HEK293T (cell line): Measurements from ENCODE around the gene MED8.

Experiments
- CTCF ChIA-PET: fragments of 350-600 bp; formaldehyde crosslinking; extraction: SDS; loops from one replicate; lab custom pipeline; 2021; ENCODE audit warnings: antibody characterized with exemption, inconsistent platforms; lab: Yijun Ruan, JAX
- POLR2A ChIA-PET: fragments of 350-600 bp; formaldehyde crosslinking; extraction: SDS; loops from one replicate; lab custom pipeline; 2020; ENCODE audit warnings: antibody characterized with exemption, inconsistent platforms; lab: Yijun Ruan, JAX
- DNase-seq: peaks from one replicate; pipeline ENCODE4 v3.0.0; 2012; ENCODE audit warnings: mixed read lengths; ENCODE audit errors: extremely low spot score
- ARNT ChIP-seq: fragments of 450-650 bp; IDR thresholded peaks from 2 replicates; pipeline ENCODE4 v1.6.1; 2017; ENCODE audit warnings: mild to moderate bottlenecking
- BHLHE40 ChIP-seq: fragments of 450-650 bp; IDR thresholded peaks from 2 replicates; pipeline ENCODE4 v1.6.1; 2016; ENCODE audit warnings: mild to moderate bottlenecking, moderate library complexity, borderline replicate concordance
- CTBP1 ChIP-seq: fragments of 450-650 bp; IDR thresholded peaks from 2 replicates; pipeline ENCODE4 v1.6.1; 2016; ENCODE audit warnings: borderline replicate concordance
- ELF4 ChIP-seq: fragments of 450-650 bp; IDR thresholded peaks from 2 replicates; pipeline ENCODE4 v1.6.1; 2017; ENCODE audit warnings: antibody characterized with exemption
- FOXA1 ChIP-seq: fragments of 450-650 bp; IDR thresholded peaks from 2 replicates; pipeline ENCODE4 v1.6.1; 2016; ENCODE audit warnings: mild to moderate bottlenecking
- FOXK2 ChIP-seq: fragments of 450-650 bp; IDR thresholded peaks from 2 replicates; pipeline ENCODE4 v1.6.1; 2016; ENCODE audit warnings: mild to moderate bottlenecking
- FOXM1 ChIP-seq: fragments of 450-650 bp; IDR thresholded peaks from 2 replicates; pipeline ENCODE4 v1.6.1; 2017; ENCODE audit warnings: mild to moderate bottlenecking, borderline replicate concordance
- HDGF ChIP-seq: fragments of 450-650 bp; IDR thresholded peaks from 2 replicates; pipeline ENCODE4 v1.6.1; 2017; ENCODE audit warnings: antibody characterized with exemption, borderline replicate concordance
- L3MBTL2 ChIP-seq: fragments of 450-650 bp; conservative IDR thresholded peaks from 2 replicates; pipeline ENCODE4 v1.6.1; 2016; ENCODE audit warnings: mild to moderate bottlenecking
- LEF1 ChIP-seq: fragments of 450-650 bp; IDR thresholded peaks from 2 replicates; pipeline ENCODE4 v1.6.1; 2017; ENCODE audit warnings: mild to moderate bottlenecking, borderline replicate concordance
- NFRKB ChIP-seq: fragments of 450-650 bp; IDR thresholded peaks from 2 replicates; pipeline ENCODE4 v1.6.1; 2016; ENCODE audit warnings: mild to moderate bottlenecking, moderate library complexity
- PKNOX1 ChIP-seq: fragments of 450-650 bp; IDR thresholded peaks from 2 replicates; pipeline ENCODE4 v1.6.1; 2016
- SP1 ChIP-seq: fragments of 450-650 bp; IDR thresholded peaks from 2 replicates; pipeline ENCODE4 v1.6.1; 2017
- SUZ12 ChIP-seq: fragments of 450-650 bp; IDR thresholded peaks from 2 replicates; pipeline ENCODE4 v1.6.1; 2016; ENCODE audit warnings: mild to moderate bottlenecking
- TARDBP ChIP-seq: fragments of 450-650 bp; IDR thresholded peaks from 2 replicates; pipeline ENCODE4 v1.6.1; 2016
- ZNF384 ChIP-seq: fragments of 450-650 bp; IDR thresholded peaks from 2 replicates; pipeline ENCODE4 v1.6.1; 2016

Gene MED8

GRCh38 chr1:43421976-43422750, 32.6 kb upstream of the MED8 start:
- no peak for DNase-seq
- ChIA-PET POLR2A (no interaction called here), CTCF (no interaction called here)
- no peak for TF ChIP-seq L3MBTL2
- TF ChIP-seq FOXM1 = no peak
- TF ChIP-seq CTBP1 = no peak
- TF ChIP-seq PKNOX1 = no peak
- no peak for TF ChIP-seq FOXA1
- no peak for TF ChIP-seq TARDBP
- TF ChIP-seq LEF1 = no peak
- TF ChIP-seq SUZ12 = no peak
- no peak for TF ChIP-seq ARNT
- no peak for TF ChIP-seq BHLHE40
- TF ChIP-seq ZNF384 = no peak
- TF ChIP-seq FOXK2 = no peak
- TF ChIP-seq ELF4 = no peak
- TF ChIP-seq HDGF = no peak
- TF ChIP-seq NFRKB = no peak
- no peak for TF ChIP-seq SP1

DNA sequence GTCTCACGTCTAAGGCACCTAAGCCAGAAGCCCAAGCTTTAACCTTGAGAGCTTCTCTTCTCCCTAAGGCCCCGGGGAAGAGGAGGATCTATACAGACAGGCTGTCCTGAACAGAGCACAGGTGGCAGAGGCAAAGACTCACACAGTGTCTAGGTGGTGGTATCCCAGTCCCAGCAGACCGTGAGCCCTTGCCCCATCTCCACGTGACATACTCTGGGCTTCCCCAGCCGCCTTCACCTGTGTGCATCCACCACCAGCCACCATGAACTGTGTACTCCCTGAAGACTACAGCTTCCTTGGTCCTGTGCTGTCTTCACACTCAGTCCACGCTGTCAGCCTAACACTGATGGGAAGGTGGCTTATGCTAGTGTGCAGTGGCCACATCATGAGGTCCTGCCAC, 31.8 kb upstream of the MED8 start:
- TF ChIP-seq L3MBTL2 (no peak), PKNOX1 (no peak), CTBP1 (no peak), FOXM1 (no peak), FOXA1 (no peak), SUZ12 (no peak), SP1 (no peak), ELF4 (no peak), HDGF (no peak), BHLHE40 (no peak), FOXK2 (no peak), TARDBP (no peak), ZNF384 (no peak), ARNT (no peak), NFRKB (no peak), LEF1 (no peak)
- no peak for DNase-seq
- ChIA-PET CTCF (no interaction called here), POLR2A (no interaction called here)

GRCh38 chr1:43420874-43421273, 31.3 kb upstream of the MED8 start:
- POLR2A ChIA-PET = no interaction called here
- CTCF ChIA-PET = no interaction called here
- no peak for TF ChIP-seq BHLHE40
- no peak for TF ChIP-seq ARNT
- no peak for TF ChIP-seq SP1
- no peak for TF ChIP-seq ELF4
- TF ChIP-seq TARDBP = no peak
- no peak for TF ChIP-seq FOXM1
- DNase-seq = no peak

- POLR2A ChIA-PET = no interaction called here
- TF ChIP-seq NFRKB = no peak
- TF ChIP-seq L3MBTL2 = no peak
- no peak for TF ChIP-seq LEF1
- TF ChIP-seq BHLHE40 = no peak
- TF ChIP-seq SUZ12 = no peak
- TF ChIP-seq FOXA1 = no peak
- no peak for DNase-seq
- CTCF ChIA-PET = no interaction called here
Observed at GRCh38 chr1:43419627-43420425, 30.2 kb upstream of the MED8 start.

GRCh38 chr1:43418858-43419257, 29.3 kb upstream of the MED8 start:
- CTCF ChIA-PET = no interaction called here
- TF ChIP-seq SUZ12 = no peak
- TF ChIP-seq NFRKB = no peak
- TF ChIP-seq FOXM1 = no peak
- no peak for TF ChIP-seq LEF1
- no peak for TF ChIP-seq SP1
- no peak for TF ChIP-seq FOXK2
- TF ChIP-seq ELF4 = no peak
- DNase-seq = no peak
- POLR2A ChIA-PET = interaction anchor here (1.0 kb wide), 1 partner anchor 29 kb away, joined by 3 read pairs; the partner anchor contains the start of genes MED8 and SZT2

DNA sequence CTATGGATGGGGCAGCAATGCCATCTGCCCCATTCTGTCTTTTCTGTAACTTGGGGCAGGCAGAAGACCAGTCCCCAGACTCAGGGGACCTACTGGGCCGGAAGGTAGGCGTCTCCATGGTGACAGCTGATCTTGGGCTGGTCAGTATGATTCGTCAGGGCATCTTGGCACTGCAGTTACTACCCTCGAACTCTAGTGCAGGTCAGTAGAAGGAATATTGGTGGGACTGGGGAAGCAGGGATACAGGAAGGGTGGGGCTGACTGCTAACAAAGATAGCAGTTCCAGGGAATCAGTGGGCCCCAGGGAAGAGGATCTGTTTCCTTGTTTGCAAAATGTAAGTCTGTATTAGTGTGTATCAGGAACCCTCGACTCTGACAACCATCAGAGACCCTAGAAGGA, 26.3 kb upstream of the MED8 start:
- TF ChIP-seq ZNF384 (no peak), LEF1 (no peak), NFRKB (no peak), L3MBTL2 (no peak)
- ChIA-PET CTCF (interaction anchor here (1.8 kb wide), 1 partner anchor 177 kb away, joined by 12 read pairs; no protein-coding TSS in a partner anchor), POLR2A (no interaction called here)
- DNase-seq = no peak
